Osteocyte (in vitro differentiated cells): Measurements from ENCODE around the gene PCDHB4. TPM values are rescaled to one million over a fixed set of nuclear protein-coding genes. Genes with fewer than 3 reads are reported as not detected.
A peak's percentile ranks its signal among the peaks of the same experiment; 100 is the strongest.
"Not testable (repeated sequence)": the region's sequence is repeated elsewhere in the genome, so short reads cannot be mapped to it uniquely, and the experiment has no call there.

ENCODE experiments used
- DNase-seq: peaks from one replicate; pipeline ENCODE4 v3.0.0; 2021; ENCODE audit warnings: mixed read lengths; ENCODE audit not compliant: unreplicated experiment; ENCODE audit errors: extremely low spot score
- H3K27ac Mint-ChIP-seq: one replicate; pipeline ENCODE4 v1.8.0; 2021; ENCODE audit warnings: mild to moderate bottlenecking, mixed read lengths; ENCODE audit not compliant: unreplicated experiment
- H3K27me3 Mint-ChIP-seq: one replicate; pipeline ENCODE4 v1.8.0; 2021; ENCODE audit warnings: mixed read lengths; ENCODE audit not compliant: unreplicated experiment
- H3K36me3 Mint-ChIP-seq: one replicate; pipeline ENCODE4 v1.8.0; 2021; ENCODE audit warnings: mixed read lengths; ENCODE audit not compliant: unreplicated experiment
- H3K4me1 Mint-ChIP-seq: one replicate; pipeline ENCODE4 v1.8.0; 2021; ENCODE audit warnings: mixed read lengths; ENCODE audit not compliant: unreplicated experiment
- H3K4me3 Mint-ChIP-seq: one replicate; pipeline ENCODE4 v1.8.0; 2021; ENCODE audit warnings: mild to moderate bottlenecking, moderate library complexity, mixed read lengths; ENCODE audit not compliant: unreplicated experiment
- H3K9me3 Mint-ChIP-seq: one replicate; pipeline ENCODE4 v1.8.0; 2021; ENCODE audit warnings: mixed read lengths; ENCODE audit not compliant: unreplicated experiment
- CTCF ChIP-seq: fragments of 200-600 bp; sonication (generic); IDR thresholded peaks from 2 replicates; pipeline ENCODE4 v1.5.0; 2021; ENCODE audit warnings: antibody characterized with exemption, mild to moderate bottlenecking, moderate library complexity
- total RNA-seq: library from RNA; stranded (reverse); gene quantifications from 2 replicates; pipeline ENCODE4 v1.2.1, GENCODE V29; 2021

PCDHB4 gene
- total RNA-seq, 1 donor from 2014 or later, result 2.9 TPM

GRCh38 chr5:141150993-141151325 lies 29.3 kb downstream of the PCDHB4 start:
- Mint-ChIP-seq H3K27ac (no peak overlapping the region), H3K27me3 (no peaks in the 10 kb centered on the region), H3K4me3 (no peak overlapping the region), H3K4me1 (no peaks in the 10 kb centered on the region), H3K9me3 (peaks cover 32% of the 10 kb centered on the region), H3K36me3 (peaks cover 20% of the 10 kb centered on the region)
- DNase-seq, result no peak
- TF ChIP-seq CTCF, result no peak

- Mint-ChIP-seq H3K9me3 (peaks cover 28% of the 10 kb centered on the region), H3K36me3 (peaks cover 21% of the 10 kb centered on the region)
- H3K4me1 Mint-ChIP-seq, DNase-seq, H3K27me3 Mint-ChIP-seq, H3K27ac Mint-ChIP-seq, H3K4me3 Mint-ChIP-seq: not testable (repeated sequence)
Measured at GRCh38 chr5:141151632-141152031, 30.0 kb downstream of the PCDHB4 start.

- H3K27me3 Mint-ChIP-seq, H3K4me3 Mint-ChIP-seq, DNase-seq, H3K27ac Mint-ChIP-seq, H3K4me1 Mint-ChIP-seq: not testable (repeated sequence)
- peaks cover 27% of the 10 kb centered on the region for H3K9me3 Mint-ChIP-seq
- H3K36me3 Mint-ChIP-seq, result peaks cover 22% of the 10 kb centered on the region
Measured at GRCh38 chr5:141152096-141152495, 30.5 kb downstream of the PCDHB4 start.

- peaks cover 18% of the 10 kb centered on the region for H3K36me3 Mint-ChIP-seq
- H3K4me1 Mint-ChIP-seq, result no peaks in the 10 kb centered on the region
- H3K27ac Mint-ChIP-seq, result no peak overlapping the region
- no peaks in the 10 kb centered on the region for H3K27me3 Mint-ChIP-seq
- DNase-seq, result no peak
- H3K9me3 Mint-ChIP-seq, result peaks cover 23% of the 10 kb centered on the region
- no peak for TF ChIP-seq CTCF
- H3K4me3 Mint-ChIP-seq, result no peak overlapping the region
Measured at GRCh38 chr5:141155540-141156374, 34.1 kb downstream of the PCDHB4 start.

GRCh38 chr5:141157356-141157755 lies 35.7 kb downstream of the PCDHB4 start:
- not testable (repeated sequence) for H3K4me3 Mint-ChIP-seq, H3K4me1 Mint-ChIP-seq, H3K27ac Mint-ChIP-seq, DNase-seq, H3K27me3 Mint-ChIP-seq
- Mint-ChIP-seq H3K9me3 (peaks cover 36% of the 10 kb centered on the region), H3K36me3 (peaks cover 14% of the 10 kb centered on the region)

- not testable (repeated sequence) for H3K27me3 Mint-ChIP-seq, DNase-seq, H3K4me3 Mint-ChIP-seq, H3K27ac Mint-ChIP-seq, H3K4me1 Mint-ChIP-seq
- Mint-ChIP-seq H3K36me3 (peaks cover 12% of the 10 kb centered on the region), H3K9me3 (peaks cover 34% of the 10 kb centered on the region)
Measured at GRCh38 chr5:141157901-141158300, 36.3 kb downstream of the PCDHB4 start.

GRCh38 chr5:141172381-141173204 lies 51.0 kb downstream of the PCDHB4 start, which contains the start of gene PCDHB7:
TSS of gene PCDHB7 (plus strand) at chr5:141172644. CDS start at chr5:141172836, 192 bp downstream.
- Mint-ChIP-seq H3K36me3 (peaks cover 10% of the 10 kb centered on the region), H3K4me1 (no peaks in the 10 kb centered on the region), H3K4me3 (no peak within 1 kb of the TSS), H3K27me3 (no peaks in the 10 kb centered on the region), H3K27ac (no peak within 1 kb of the TSS), H3K9me3 (peaks cover 34% of the 10 kb centered on the region)
- no peak for DNase-seq
- TF ChIP-seq CTCF, result peak; percentile 13

- DNase-seq, H3K27me3 Mint-ChIP-seq, H3K4me1 Mint-ChIP-seq, H3K36me3 Mint-ChIP-seq, H3K27ac Mint-ChIP-seq, H3K4me3 Mint-ChIP-seq: not testable (repeated sequence)
- peaks cover 19% of the 10 kb centered on the region for H3K9me3 Mint-ChIP-seq
Measured at GRCh38 chr5:141174291-141175104, 52.9 kb downstream of the PCDHB4 start.
